ENCODE results near the gene PRTN3.

PRTN3 gene

GRCh38 chr19:806815-807421, 33.9 kb upstream of the PRTN3 start:
- H3K4me1 Mint-ChIP-seq (ENCODE audit: low read depth in 2 of 2), result peaks cover 17 to 27% of the 10 kb centered on the region in 2 donors
- DNase-seq (no peak), ATAC-seq (replicated peaks) (no peak)
- peak overlapping the region in 1 of 2 donors; percentile 12 for H3K4me3 Mint-ChIP-seq
- no peaks in the 10 kb centered on the region for H3K9me3 Mint-ChIP-seq
- H3K27ac Mint-ChIP-seq, result peak overlapping the region in 1 of 2 donors; percentile 87
- no peaks in the 10 kb centered on the region for H3K27me3 Mint-ChIP-seq
- peaks cover 97% of the 10 kb centered on the region for H3K36me3 Mint-ChIP-seq (ENCODE audit: insufficient read depth)

- no peak for ATAC-seq (replicated peaks)
- H3K27me3 Mint-ChIP-seq, result no peaks in the 10 kb centered on the region
- H3K4me1 Mint-ChIP-seq (ENCODE audit: low read depth in 2 of 2), result peaks cover 9 to 19% of the 10 kb centered on the region in 2 donors
- no peak for DNase-seq
- peaks cover 92% of the 10 kb centered on the region for H3K36me3 Mint-ChIP-seq (ENCODE audit: insufficient read depth)
- no peaks in the 10 kb centered on the region for H3K9me3 Mint-ChIP-seq
- no peak overlapping the region for H3K4me3 Mint-ChIP-seq
- H3K27ac Mint-ChIP-seq, result peak overlapping the region in 1 of 2 donors; percentile 87
Measured at GRCh38 chr19:807627-808422, 33.0 kb upstream of the PRTN3 start.

- H3K27ac Mint-ChIP-seq, result peak overlapping the region in 1 of 2 donors; percentile 72
- H3K27me3 Mint-ChIP-seq, result no peaks in the 10 kb centered on the region
- no peaks in the 10 kb centered on the region for H3K9me3 Mint-ChIP-seq
- ATAC-seq (replicated peaks) (no peak), DNase-seq (no peak)
- peaks cover 92% of the 10 kb centered on the region for H3K36me3 Mint-ChIP-seq (ENCODE audit: insufficient read depth)
- peaks cover 5 to 14% of the 10 kb centered on the region in 2 donors for H3K4me1 Mint-ChIP-seq (ENCODE audit: low read depth in 2 of 2)
- H3K4me3 Mint-ChIP-seq, result no peak overlapping the region
Measured at GRCh38 chr19:808423-808775, 32.4 kb upstream of the PRTN3 start.

DNA sequence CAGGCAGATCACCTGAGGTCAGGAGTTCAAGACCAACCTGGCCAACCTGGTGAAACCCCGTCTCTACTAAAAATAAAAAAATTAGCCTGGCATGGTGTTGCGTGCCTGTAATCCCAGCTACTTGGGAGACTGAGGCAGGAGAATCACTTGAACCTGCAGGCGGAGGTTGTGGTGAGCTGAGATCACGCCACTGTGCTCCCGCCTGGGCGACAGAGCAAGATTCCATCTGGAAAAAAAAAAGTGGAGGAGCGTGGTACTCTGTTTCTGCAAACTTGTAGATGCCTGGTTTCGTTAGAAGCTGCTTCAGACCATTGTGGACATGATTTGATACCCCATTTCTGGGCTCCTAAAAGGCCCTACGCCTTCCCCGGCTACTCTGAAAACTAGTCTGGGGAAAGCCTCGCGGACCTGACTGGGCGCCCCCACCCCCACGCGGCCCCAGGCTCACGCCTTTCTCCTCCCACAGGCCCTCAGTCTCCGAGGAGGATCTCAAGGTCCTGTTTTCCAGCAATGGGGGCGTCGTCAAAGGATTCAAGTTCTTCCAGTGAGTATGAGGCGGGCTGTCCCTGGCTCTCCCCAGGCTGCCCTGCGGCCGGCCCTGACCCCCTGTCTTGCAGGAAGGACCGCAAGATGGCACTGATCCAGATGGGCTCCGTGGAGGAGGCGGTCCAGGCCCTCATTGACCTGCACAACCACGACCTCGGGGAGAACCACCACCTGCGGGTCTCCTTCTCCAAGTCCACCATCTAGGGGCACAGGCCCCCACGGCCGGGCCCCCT, 30.5 kb upstream of the PRTN3 start:
- Mint-ChIP-seq H3K27me3 (no peaks in the 10 kb centered on the region), H3K9me3 (no peaks in the 10 kb centered on the region), H3K27ac (peak overlapping the region in 1 of 2 donors; percentile 77), H3K36me3 (ENCODE audit: insufficient read depth) (peaks cover 92% of the 10 kb centered on the region), H3K4me1 (ENCODE audit: low read depth in 2 of 2) (peaks cover 0 to 7% of the 10 kb centered on the region in 2 donors), H3K4me3 (no peak overlapping the region)
- ATAC-seq (replicated peaks), result no peak
- DNase-seq, result no peak

GRCh38 chr19:810883-811489, 29.8 kb upstream of the PRTN3 start:
- H3K36me3 Mint-ChIP-seq (ENCODE audit: insufficient read depth), result peaks cover 93% of the 10 kb centered on the region

GRCh38 chr19:811506-812048, 29.2 kb upstream of the PRTN3 start:
- H3K27me3 Mint-ChIP-seq, result no peaks in the 10 kb centered on the region

More at GRCh38 chr19:810883-811489, 29.8 kb upstream of the PRTN3 start:
- Mint-ChIP-seq H3K4me1 (ENCODE audit: low read depth in 2 of 2) (peaks cover 0 to 9% of the 10 kb centered on the region in 2 donors), H3K9me3 (peaks cover 0 to 5% of the 10 kb centered on the region in 2 donors), H3K27me3 (no peaks in the 10 kb centered on the region), H3K27ac (peak overlapping the region in 1 of 2 donors; percentile 87), H3K4me3 (peak overlapping the region in 1 of 2 donors; percentile 8)
- ATAC-seq (replicated peaks), result no peak
- DNase-seq, result no peak

GRCh38 chr19:812049-812746, 28.6 kb upstream of the PRTN3 start:
- ATAC-seq (replicated peaks), result no peak
- Mint-ChIP-seq H3K27ac (peak overlapping the region in 1 of 2 donors; percentile 87), H3K4me1 (ENCODE audit: low read depth in 2 of 2) (peaks cover 4 to 6% of the 10 kb centered on the region in 2 donors), H3K27me3 (no peaks in the 10 kb centered on the region), H3K4me3 (no peak overlapping the region), H3K36me3 (ENCODE audit: insufficient read depth) (peaks cover 95% of the 10 kb centered on the region), H3K9me3 (peaks cover 4 to 16% of the 10 kb centered on the region in 2 donors)
- no peak for DNase-seq

More at GRCh38 chr19:811506-812048, 29.2 kb upstream of the PRTN3 start:
- peak overlapping the region in 1 of 2 donors; percentile 87 for H3K27ac Mint-ChIP-seq
- peak overlapping the region in 1 of 2 donors; percentile 8 for H3K4me3 Mint-ChIP-seq
- ATAC-seq (replicated peaks) (no peak), DNase-seq (no peak)
- H3K36me3 Mint-ChIP-seq (ENCODE audit: insufficient read depth), result peaks cover 95% of the 10 kb centered on the region
- H3K4me1 Mint-ChIP-seq (ENCODE audit: low read depth in 2 of 2), result peaks cover 3 to 9% of the 10 kb centered on the region in 2 donors
- H3K9me3 Mint-ChIP-seq, result peaks cover 3 to 11% of the 10 kb centered on the region in 2 donors

GRCh38 chr19:812747-813218, 28.0 kb upstream of the PRTN3 start:
- Mint-ChIP-seq H3K36me3 (ENCODE audit: insufficient read depth) (peaks cover 95% of the 10 kb centered on the region), H3K27ac (no peak overlapping the region), H3K4me3 (no peak overlapping the region), H3K4me1 (ENCODE audit: low read depth in 2 of 2) (peaks cover 3 to 4% of the 10 kb centered on the region in 2 donors), H3K9me3 (peaks cover 4 to 16% of the 10 kb centered on the region in 2 donors), H3K27me3 (no peaks in the 10 kb centered on the region)
- DNase-seq (no peak), ATAC-seq (replicated peaks) (no peak)

- Mint-ChIP-seq H3K27ac (peak overlapping the region; percentile 38 to 92), H3K4me1 (ENCODE audit: low read depth in 2 of 2) (peaks cover 3 to 4% of the 10 kb centered on the region in 2 donors), H3K27me3 (no peaks in the 10 kb centered on the region), H3K36me3 (ENCODE audit: insufficient read depth) (peaks cover 91% of the 10 kb centered on the region), H3K9me3 (peaks cover 4 to 16% of the 10 kb centered on the region in 2 donors), H3K4me3 (peak overlapping the region in 1 of 2 donors; percentile 29)
- no peak for ATAC-seq (replicated peaks)
- DNase-seq, result no peak
Measured at GRCh38 chr19:813219-814151, 27.3 kb upstream of the PRTN3 start.

DNA sequence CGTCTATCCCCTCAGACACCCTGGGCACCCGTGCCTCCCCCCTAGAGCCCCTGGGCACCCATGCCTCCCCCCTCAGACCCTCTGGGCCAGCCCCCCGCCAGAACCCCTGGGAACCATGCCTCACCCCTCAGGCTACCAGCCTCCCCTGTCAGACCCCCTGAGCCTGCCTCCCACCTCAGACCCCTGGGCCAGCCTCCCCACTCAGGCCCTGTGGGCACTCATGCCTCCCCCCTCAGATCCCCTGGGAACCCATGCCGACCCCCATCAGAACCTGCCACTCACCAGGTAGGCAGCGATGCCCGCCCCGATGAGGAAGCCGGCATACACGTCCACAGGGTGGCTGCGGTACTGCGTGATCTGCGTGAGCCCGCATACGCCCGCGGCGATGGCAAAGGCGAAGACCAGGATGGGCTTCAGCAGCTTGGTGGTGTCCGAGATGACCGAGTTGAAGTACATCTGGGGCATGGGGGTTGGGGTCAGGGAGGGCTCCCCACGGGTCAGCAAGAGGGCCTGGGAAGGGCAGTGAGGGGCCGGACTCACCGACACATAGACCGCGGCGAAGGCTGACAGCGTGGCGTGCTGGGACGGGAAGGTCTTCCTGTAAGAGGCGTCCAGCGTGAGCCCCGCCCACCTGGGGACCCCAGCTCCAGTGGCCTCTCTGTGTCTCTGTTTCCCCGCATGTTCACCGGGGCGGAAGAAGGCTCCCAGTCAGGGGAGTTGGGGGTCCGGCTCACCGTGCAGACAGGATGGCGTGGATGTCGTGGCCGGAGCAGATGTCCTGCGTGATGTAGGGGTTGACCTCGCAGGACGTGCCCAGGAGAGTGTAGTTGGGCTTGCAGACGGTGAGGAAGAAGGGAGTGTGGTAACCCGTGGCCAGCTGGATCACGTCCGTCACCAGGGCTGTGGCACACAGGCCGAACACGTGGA, 26.4 kb upstream of the PRTN3 start:
- Mint-ChIP-seq H3K9me3 (peaks cover 4 to 16% of the 10 kb centered on the region in 2 donors), H3K4me1 (ENCODE audit: low read depth in 2 of 2) (peaks cover 3 to 4% of the 10 kb centered on the region in 2 donors), H3K36me3 (ENCODE audit: insufficient read depth) (peaks cover 82% of the 10 kb centered on the region), H3K27ac (peak overlapping the region; percentile 38 to 92), H3K4me3 (peak overlapping the region in 1 of 2 donors; percentile 62), H3K27me3 (no peaks in the 10 kb centered on the region)
- no peak for DNase-seq
- ATAC-seq (replicated peaks), result peak; percentile 9

All from effector memory CD8-positive, alpha-beta T cell (primary cell).